ENCODE measurements around the gene HAUS1. TPM values are rescaled to one million over a fixed set of nuclear protein-coding genes. Genes with fewer than 3 reads are reported as not detected.

HAUS1 gene
- total RNA-seq, 1 donor from 2014 or later: 141 TPM

GRCh38 chr18:46099463-46099862, 4.7 kb upstream of the HAUS1 start:
- peaks cover 32% of the 10 kb centered on the region for H4K20me1 ChIP-seq (ENCODE audit: low read depth)
- peaks cover 24% of the 10 kb centered on the region for H3K4me1 Mint-ChIP-seq
- no peak overlapping the region for H3K27ac ChIP-seq
- peaks cover 6% of the 10 kb centered on the region for H3K36me3 ChIP-seq
- peaks cover 8% of the 10 kb centered on the region for H3K4me1 ChIP-seq
- H3K27ac Mint-ChIP-seq: no peak overlapping the region
- no peaks in the 10 kb centered on the region for H3K9me3 Mint-ChIP-seq
- no peak for DNase-seq (ENCODE audit: low spot score)
- no peaks in the 10 kb centered on the region for H3K27me3 ChIP-seq
- peaks cover 12% of the 10 kb centered on the region for H3F3A ChIP-seq (ENCODE audit: low read depth)
- peaks cover 38% of the 10 kb centered on the region for H3K79me2 ChIP-seq (ENCODE audit: low read depth)
- H3K9me3 ChIP-seq (ENCODE audit: low read depth): no peaks in the 10 kb centered on the region
- peaks cover 6% of the 10 kb centered on the region for H3K36me3 Mint-ChIP-seq
- H3K27me3 Mint-ChIP-seq (ENCODE audit: insufficient read depth, low read depth): peaks cover 6% of the 10 kb centered on the region
- no peak overlapping the region for H3K4me3 Mint-ChIP-seq
- no peak overlapping the region for H3K9ac ChIP-seq
- no peak overlapping the region for H2AFZ ChIP-seq (replicated peaks)
- no peak overlapping the region for H3K4me2 ChIP-seq
- H3K4me3 ChIP-seq: no peak overlapping the region
- TF ChIP-seq CTCF (IDR thresholded peaks at IDR 0.05) (no peak), EZH2phosphoT487 (IDR thresholded peaks at IDR 0.05) (no peak), EZH2 (IDR thresholded peaks at IDR 0.05) (no peak)

GRCh38 chr18:46109386-46109785, 5.2 kb downstream of the HAUS1 start:
- peaks cover 45% of the 10 kb centered on the region for H3K36me3 Mint-ChIP-seq
- H3K4me1 ChIP-seq: no peaks in the 10 kb centered on the region
- H3K9me3 ChIP-seq (ENCODE audit: low read depth): no peaks in the 10 kb centered on the region
- H3K27ac ChIP-seq: no peak overlapping the region
- H3F3A ChIP-seq (ENCODE audit: low read depth): peaks cover 14% of the 10 kb centered on the region
- H3K36me3 ChIP-seq: peaks cover 5% of the 10 kb centered on the region
- H3K79me2 ChIP-seq (ENCODE audit: low read depth): peaks cover 65% of the 10 kb centered on the region
- no peak overlapping the region for H3K9ac ChIP-seq
- no peak overlapping the region for H3K27ac Mint-ChIP-seq
- no peaks in the 10 kb centered on the region for H3K27me3 ChIP-seq
- H2AFZ ChIP-seq (replicated peaks): no peak overlapping the region
- H3K9me3 Mint-ChIP-seq: no peaks in the 10 kb centered on the region
- TF ChIP-seq EZH2 (IDR thresholded peaks at IDR 0.05) (no peak), EZH2phosphoT487 (IDR thresholded peaks at IDR 0.05) (no peak), CTCF (IDR thresholded peaks at IDR 0.05) (no peak)
- H4K20me1 ChIP-seq (ENCODE audit: low read depth): no peaks in the 10 kb centered on the region
- DNase-seq (ENCODE audit: low spot score): no peak
- no peak overlapping the region for H3K4me2 ChIP-seq
- H3K4me1 Mint-ChIP-seq: peaks cover 6% of the 10 kb centered on the region
- H3K4me3 Mint-ChIP-seq: no peak overlapping the region
- no peaks in the 10 kb centered on the region for H3K27me3 Mint-ChIP-seq (ENCODE audit: insufficient read depth, low read depth)
- no peak overlapping the region for H3K4me3 ChIP-seq

- H3K9ac ChIP-seq: no peak overlapping the region
- Mint-ChIP-seq H3K36me3 (peaks cover 49% of the 10 kb centered on the region), H3K4me1 (no peaks in the 10 kb centered on the region), H3K4me3 (no peak overlapping the region), H3K27ac (no peak overlapping the region), H3K9me3 (no peaks in the 10 kb centered on the region), H3K27me3 (ENCODE audit: insufficient read depth, low read depth) (no peaks in the 10 kb centered on the region)
- H2AFZ ChIP-seq (replicated peaks): no peak overlapping the region
- H3K79me2 ChIP-seq (ENCODE audit: low read depth): peaks cover 55% of the 10 kb centered on the region
- peaks cover 14% of the 10 kb centered on the region for H3F3A ChIP-seq (ENCODE audit: low read depth)
- H3K27ac ChIP-seq: no peak overlapping the region
- no peak for TF ChIP-seq EZH2phosphoT487 (IDR thresholded peaks at IDR 0.05)
- no peak for TF ChIP-seq EZH2 (IDR thresholded peaks at IDR 0.05)
- TF ChIP-seq CTCF (IDR thresholded peaks at IDR 0.05): no peak
- DNase-seq (ENCODE audit: low spot score): no peak
- no peak overlapping the region for H3K4me2 ChIP-seq
- H3K9me3 ChIP-seq (ENCODE audit: low read depth): no peaks in the 10 kb centered on the region
- no peak overlapping the region for H3K4me3 ChIP-seq
- peaks cover 6% of the 10 kb centered on the region for H3K36me3 ChIP-seq
- no peaks in the 10 kb centered on the region for H4K20me1 ChIP-seq (ENCODE audit: low read depth)
- H3K27me3 ChIP-seq: no peaks in the 10 kb centered on the region
- no peaks in the 10 kb centered on the region for H3K4me1 ChIP-seq
Measured at GRCh38 chr18:46110406-46110805, 6.2 kb downstream of the HAUS1 start.
